Measurements from ENCODE around the gene COX4I2.
A peak's percentile ranks its signal among the peaks of the same experiment; 100 is the strongest.

COX4I2 gene

DNA sequence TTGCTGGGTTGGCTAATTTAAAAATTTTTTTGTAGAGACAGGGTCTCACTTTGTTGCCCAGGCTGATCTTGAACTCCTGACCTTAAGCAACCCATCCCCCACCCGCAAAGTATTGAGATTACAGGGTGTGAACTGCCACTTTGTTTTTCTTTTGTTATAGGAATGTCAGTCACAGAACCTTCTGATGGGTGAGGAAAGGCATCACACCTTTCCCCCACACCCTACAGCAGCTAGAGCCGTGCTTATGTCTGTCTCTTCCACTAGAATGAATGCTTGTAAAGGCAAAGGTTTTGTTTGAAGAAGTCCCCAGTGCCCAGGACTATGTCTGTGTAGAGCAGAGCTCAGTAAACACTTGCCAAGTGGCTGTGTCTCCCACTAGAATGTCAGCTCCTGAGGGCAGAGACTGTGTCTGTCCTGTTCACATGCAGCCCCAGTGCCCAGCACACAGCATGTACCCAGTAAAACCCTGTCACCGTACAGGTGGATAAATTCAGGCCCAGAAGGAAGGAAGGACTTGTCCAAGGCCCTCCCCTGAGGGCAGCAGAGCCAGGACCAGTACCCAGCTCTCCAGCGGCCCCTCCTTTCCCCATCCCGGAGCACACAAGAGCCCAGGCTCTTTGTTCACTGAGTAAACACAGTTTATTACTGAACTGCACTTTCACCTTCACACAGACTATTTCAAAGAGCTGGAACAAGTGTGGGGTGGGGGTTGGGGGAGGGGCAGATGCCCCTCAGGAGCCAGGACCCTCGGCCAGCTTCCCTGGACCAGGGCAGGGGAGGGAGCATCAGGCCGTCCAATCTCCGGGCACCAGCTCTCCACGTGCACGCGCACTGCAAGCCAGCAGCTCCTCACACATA lies 26.4 kb downstream of the COX4I2 start:
- Histone ChIP-seq H3K4me1 (ENCODE audit: insufficient read depth, poor library complexity, severe bottlenecking) (peaks cover 10% of the 10 kb centered on the region), H3K36me3 (ENCODE audit: low read depth) (peaks cover 58% of the 10 kb centered on the region), H3K27ac (ENCODE audit: poor library complexity, severe bottlenecking) (peak overlapping the region; percentile 47), H3K9me3 (ENCODE audit: severe bottlenecking) (no peaks in the 10 kb centered on the region), H3K27me3 (ENCODE audit: insufficient read depth, poor library complexity, severe bottlenecking) (no peaks in the 10 kb centered on the region), H3K4me3 (ENCODE audit: severe bottlenecking) (no peak overlapping the region)
- DNase-seq (ENCODE audit: low spot score) (peak; percentile 73), ATAC-seq (ENCODE audit: low read depth) (no peak)
- TF ChIP-seq, protein P1, sequence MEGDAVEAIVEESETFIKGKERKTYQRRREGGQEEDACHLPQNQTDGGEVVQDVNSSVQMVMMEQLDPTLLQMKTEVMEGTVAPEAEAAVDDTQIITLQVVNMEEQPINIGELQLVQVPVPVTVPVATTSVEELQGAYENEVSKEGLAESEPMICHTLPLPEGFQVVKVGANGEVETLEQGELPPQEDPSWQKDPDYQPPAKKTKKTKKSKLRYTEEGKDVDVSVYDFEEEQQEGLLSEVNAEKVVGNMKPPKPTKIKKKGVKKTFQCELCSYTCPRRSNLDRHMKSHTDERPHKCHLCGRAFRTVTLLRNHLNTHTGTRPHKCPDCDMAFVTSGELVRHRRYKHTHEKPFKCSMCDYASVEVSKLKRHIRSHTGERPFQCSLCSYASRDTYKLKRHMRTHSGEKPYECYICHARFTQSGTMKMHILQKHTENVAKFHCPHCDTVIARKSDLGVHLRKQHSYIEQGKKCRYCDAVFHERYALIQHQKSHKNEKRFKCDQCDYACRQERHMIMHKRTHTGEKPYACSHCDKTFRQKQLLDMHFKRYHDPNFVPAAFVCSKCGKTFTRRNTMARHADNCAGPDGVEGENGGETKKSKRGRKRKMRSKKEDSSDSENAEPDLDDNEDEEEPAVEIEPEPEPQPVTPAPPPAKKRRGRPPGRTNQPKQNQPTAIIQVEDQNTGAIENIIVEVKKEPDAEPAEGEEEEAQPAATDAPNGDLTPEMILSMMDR (IDR thresholded peaks at IDR 0.05; ENCODE audit: poor library complexity, severe bottlenecking), result no peak

- H3K9me3 ChIP-seq (ENCODE audit: severe bottlenecking), result no peaks in the 10 kb centered on the region
- TF ChIP-seq, protein P1 (IDR thresholded peaks at IDR 0.05; ENCODE audit: poor library complexity, severe bottlenecking), result no peak
- H3K4me3 ChIP-seq (ENCODE audit: severe bottlenecking), result no peak overlapping the region
- peaks cover 10% of the 10 kb centered on the region for H3K4me1 ChIP-seq (ENCODE audit: insufficient read depth, poor library complexity, severe bottlenecking)
- DNase-seq (ENCODE audit: low spot score) (peak; percentile 71), ATAC-seq (ENCODE audit: low read depth) (peak; percentile 4; the same call in 1 of the 3 replicates)
- H3K27ac ChIP-seq (ENCODE audit: poor library complexity, severe bottlenecking), result peak overlapping the region; percentile 47
- H3K36me3 ChIP-seq (ENCODE audit: low read depth), result peaks cover 65% of the 10 kb centered on the region
- H3K27me3 ChIP-seq (ENCODE audit: insufficient read depth, poor library complexity, severe bottlenecking), result no peaks in the 10 kb centered on the region
These were observed 27.1 kb downstream of the COX4I2 start for GRCh38 chr20:31664696-31665354.

DNA sequence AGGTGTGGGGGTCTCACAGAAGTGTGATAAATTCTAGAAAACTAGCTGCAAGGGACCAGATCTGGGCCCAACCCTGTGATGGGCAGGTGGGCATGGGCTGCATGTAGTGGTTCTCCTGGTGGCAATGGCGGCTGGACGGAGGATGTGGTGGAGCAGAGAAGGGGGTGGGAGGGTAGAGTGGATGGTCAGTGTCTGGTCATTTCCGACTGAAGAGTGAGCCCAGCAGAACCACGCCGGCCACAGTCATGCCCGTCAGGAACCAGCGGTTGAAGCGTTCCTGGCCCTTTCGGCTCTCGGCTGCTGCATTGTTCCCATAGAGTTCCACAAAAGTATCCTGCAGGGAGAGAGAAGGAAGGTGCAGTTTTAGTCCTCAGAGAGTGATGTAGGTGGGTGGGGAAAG lies 28.0 kb downstream of the COX4I2 start:
- DNase-seq (ENCODE audit: low spot score) (peak; percentile 81), ATAC-seq (ENCODE audit: low read depth) (no peak)
- Histone ChIP-seq H3K4me1 (ENCODE audit: insufficient read depth, poor library complexity, severe bottlenecking) (peaks cover 10% of the 10 kb centered on the region), H3K4me3 (ENCODE audit: severe bottlenecking) (no peak overlapping the region), H3K27ac (ENCODE audit: poor library complexity, severe bottlenecking) (peak overlapping the region; percentile 47), H3K36me3 (ENCODE audit: low read depth) (peaks cover 75% of the 10 kb centered on the region), H3K27me3 (ENCODE audit: insufficient read depth, poor library complexity, severe bottlenecking) (no peaks in the 10 kb centered on the region), H3K9me3 (ENCODE audit: severe bottlenecking) (no peaks in the 10 kb centered on the region)
- TF ChIP-seq, protein P1 (IDR thresholded peaks at IDR 0.05; ENCODE audit: poor library complexity, severe bottlenecking), result no peak

GRCh38 chr20:31666258-31667042 lies 28.7 kb downstream of the COX4I2 start:
- Histone ChIP-seq H3K9me3 (ENCODE audit: severe bottlenecking) (no peaks in the 10 kb centered on the region), H3K27me3 (ENCODE audit: insufficient read depth, poor library complexity, severe bottlenecking) (no peaks in the 10 kb centered on the region), H3K4me1 (ENCODE audit: insufficient read depth, poor library complexity, severe bottlenecking) (peaks cover 10% of the 10 kb centered on the region), H3K36me3 (ENCODE audit: low read depth) (peaks cover 81% of the 10 kb centered on the region), H3K4me3 (ENCODE audit: severe bottlenecking) (no peak overlapping the region), H3K27ac (ENCODE audit: poor library complexity, severe bottlenecking) (peak overlapping the region; percentile 47)
- DNase-seq (ENCODE audit: low spot score) (no peak), ATAC-seq (ENCODE audit: low read depth) (no peak; the same call in 2 of the 3 replicates)
- TF ChIP-seq, protein P1 (IDR thresholded peaks at IDR 0.05; ENCODE audit: poor library complexity, severe bottlenecking), result no peak

Data from RWPE2 (cell line).